Measurements from ENCODE around the gene METTL8. TPM values are rescaled to one million over a fixed set of nuclear protein-coding genes. Genes with fewer than 3 reads are reported as not detected.
A peak's percentile ranks its signal among the peaks of the same experiment; 100 is the strongest.

METTL8 gene
- 10 to 100 TPM; 19.8 to 27.2 TPM for total RNA-seq
- long read RNA-seq, donor 1, full-length matches to known transcripts, result 1 of 4 reads
- long read RNA-seq, donor 1, partial matches to known transcripts, result 0 of 4 reads
- long read RNA-seq, donor 1, other reads (novel, unspliced or antisense), result 3 of 4 reads
- long read RNA-seq, donor 2, full-length matches to known transcripts, result 7 of 33 reads
- long read RNA-seq, donor 2, partial matches to known transcripts, result 5 of 33 reads
- long read RNA-seq, donor 2, other reads (novel, unspliced or antisense), result 21 of 33 reads

- no peak for DNase-seq (ENCODE audit: low spot score)
- intact Hi-C loops (cut with DNase I), result loop anchor here in 1 of 2 donors (10.0 kb wide), 1 partner anchor 459 kb away; no protein-coding TSS in a partner anchor
Observed at GRCh38 chr2:171433763-171434012, at the start of gene METTL8. Gene METTL8, minus strand, starts transcription at chr2:171433990. Its CDS starts 41,805 bp downstream, at chr2:171392185.

- no peak for DNase-seq (ENCODE audit: low spot score)
- intact Hi-C loops (cut with DNase I), result no loop called here
Observed at GRCh38 chr2:171482877-171483276, 49.1 kb upstream of the METTL8 start.

GRCh38 chr2:171482308-171482707, 48.5 kb upstream of the METTL8 start:
- DNase-seq (ENCODE audit: low spot score), result no peak
- intact Hi-C loops (cut with DNase I), result no loop called here

GRCh38 chr2:171480908-171481307, 47.1 kb upstream of the METTL8 start:
- DNase-seq (ENCODE audit: low spot score), result no peak
- intact Hi-C loops (cut with DNase I), result no loop called here

GRCh38 chr2:171479154-171479814, 45.5 kb upstream of the METTL8 start:
- DNase-seq (ENCODE audit: low spot score), result no peak
- intact Hi-C loops (cut with DNase I), result no loop called here

- intact Hi-C loops (cut with DNase I), result no loop called here
- DNase-seq (ENCODE audit: low spot score), result no peak
Observed at GRCh38 chr2:171478345-171478744, 44.6 kb upstream of the METTL8 start.

- intact Hi-C loops (cut with DNase I), result no loop called here
- no peak for DNase-seq (ENCODE audit: low spot score)
Observed at GRCh38 chr2:171475979-171476378, 42.2 kb upstream of the METTL8 start.

- intact Hi-C loops (cut with DNase I), result no loop called here
Observed at GRCh38 chr2:171470129-171470528, 36.3 kb upstream of the METTL8 start.

GRCh38 chr2:171469176-171469575, 35.4 kb upstream of the METTL8 start:
- intact Hi-C loops (cut with DNase I), result no loop called here
- DNase-seq (ENCODE audit: low spot score), result no peak

More at GRCh38 chr2:171470129-171470528, 36.3 kb upstream of the METTL8 start:
- DNase-seq (ENCODE audit: low spot score), result no peak

- DNase-seq (ENCODE audit: low spot score), result no peak
- intact Hi-C loops (cut with DNase I), result loop anchor here in 1 of 2 donors (2.0 kb wide), 1 partner anchor 58 kb away; no protein-coding TSS in a partner anchor
Observed at GRCh38 chr2:171460537-171460936, 26.7 kb upstream of the METTL8 start.

- DNase-seq (ENCODE audit: low spot score), result no peak
- intact Hi-C loops (cut with DNase I), result no loop called here
Observed at GRCh38 chr2:171459498-171459897, 25.7 kb upstream of the METTL8 start.

- DNase-seq (ENCODE audit: low spot score), result no peak
- intact Hi-C loops (cut with DNase I), result no loop called here
Observed at GRCh38 chr2:171452773-171453172, 19.0 kb upstream of the METTL8 start.

- DNase-seq (ENCODE audit: low spot score), result no peak
- intact Hi-C loops (cut with DNase I), result no loop called here
Observed at GRCh38 chr2:171451074-171451473, 17.3 kb upstream of the METTL8 start.

- intact Hi-C loops (cut with DNase I), result no loop called here
- no peak for DNase-seq (ENCODE audit: low spot score)
Observed at GRCh38 chr2:171447675-171448074, 13.9 kb upstream of the METTL8 start.

- intact Hi-C loops (cut with DNase I), result no loop called here
- DNase-seq (ENCODE audit: low spot score), result no peak
Observed at GRCh38 chr2:171441470-171441869, 7.7 kb upstream of the METTL8 start.

GRCh38 chr2:171436307-171436706, 2.5 kb upstream of the METTL8 start:
- intact Hi-C loops (cut with DNase I), result loop anchor here in 1 of 2 donors (10.0 kb wide), 1 partner anchor 462 kb away; no protein-coding TSS in a partner anchor
- no peak for DNase-seq (ENCODE audit: low spot score)

GRCh38 chr2:171434013-171434989, 511 bp upstream of the METTL8 start, which contains the start of gene DCAF17:
Gene DCAF17, plus strand, starts transcription at chr2:171434226. Its CDS starts 352 bp downstream, at chr2:171434578.
- intact Hi-C loops (cut with DNase I), result loop anchor here in 1 of 2 donors (10.0 kb wide), 1 partner anchor 460 kb away; no protein-coding TSS in a partner anchor
- DNase-seq (ENCODE audit: low spot score), result peak; percentile 99

GRCh38 chr2:171432969-171433762, 624 bp downstream of the METTL8 start:
- intact Hi-C loops (cut with DNase I), result loop anchor here in 1 of 2 donors (10.0 kb wide), 1 partner anchor 458 kb away; no protein-coding TSS in a partner anchor
- no peak for DNase-seq (ENCODE audit: low spot score)

Measured in posterior vena cava (tissue), 2 donors.